IPS-NIHi7 (cell line): ENCODE data around the gene NCF2.
"Not testable (repeated sequence)": the region's sequence is repeated elsewhere in the genome, so short reads cannot be mapped to it uniquely, and the experiment has no call there.

ENCODE experiments used
- DNase-seq: peaks from one replicate; pipeline ENCODE4 v3.0.0; 2012; ENCODE audit warnings: mixed read lengths; ENCODE audit errors: extremely low spot score

The NCF2 gene, protein sequence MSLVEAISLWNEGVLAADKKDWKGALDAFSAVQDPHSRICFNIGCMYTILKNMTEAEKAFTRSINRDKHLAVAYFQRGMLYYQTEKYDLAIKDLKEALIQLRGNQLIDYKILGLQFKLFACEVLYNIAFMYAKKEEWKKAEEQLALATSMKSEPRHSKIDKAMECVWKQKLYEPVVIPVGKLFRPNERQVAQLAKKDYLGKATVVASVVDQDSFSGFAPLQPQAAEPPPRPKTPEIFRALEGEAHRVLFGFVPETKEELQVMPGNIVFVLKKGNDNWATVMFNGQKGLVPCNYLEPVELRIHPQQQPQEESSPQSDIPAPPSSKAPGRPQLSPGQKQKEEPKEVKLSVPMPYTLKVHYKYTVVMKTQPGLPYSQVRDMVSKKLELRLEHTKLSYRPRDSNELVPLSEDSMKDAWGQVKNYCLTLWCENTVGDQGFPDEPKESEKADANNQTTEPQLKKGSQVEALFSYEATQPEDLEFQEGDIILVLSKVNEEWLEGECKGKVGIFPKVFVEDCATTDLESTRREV

DNA sequence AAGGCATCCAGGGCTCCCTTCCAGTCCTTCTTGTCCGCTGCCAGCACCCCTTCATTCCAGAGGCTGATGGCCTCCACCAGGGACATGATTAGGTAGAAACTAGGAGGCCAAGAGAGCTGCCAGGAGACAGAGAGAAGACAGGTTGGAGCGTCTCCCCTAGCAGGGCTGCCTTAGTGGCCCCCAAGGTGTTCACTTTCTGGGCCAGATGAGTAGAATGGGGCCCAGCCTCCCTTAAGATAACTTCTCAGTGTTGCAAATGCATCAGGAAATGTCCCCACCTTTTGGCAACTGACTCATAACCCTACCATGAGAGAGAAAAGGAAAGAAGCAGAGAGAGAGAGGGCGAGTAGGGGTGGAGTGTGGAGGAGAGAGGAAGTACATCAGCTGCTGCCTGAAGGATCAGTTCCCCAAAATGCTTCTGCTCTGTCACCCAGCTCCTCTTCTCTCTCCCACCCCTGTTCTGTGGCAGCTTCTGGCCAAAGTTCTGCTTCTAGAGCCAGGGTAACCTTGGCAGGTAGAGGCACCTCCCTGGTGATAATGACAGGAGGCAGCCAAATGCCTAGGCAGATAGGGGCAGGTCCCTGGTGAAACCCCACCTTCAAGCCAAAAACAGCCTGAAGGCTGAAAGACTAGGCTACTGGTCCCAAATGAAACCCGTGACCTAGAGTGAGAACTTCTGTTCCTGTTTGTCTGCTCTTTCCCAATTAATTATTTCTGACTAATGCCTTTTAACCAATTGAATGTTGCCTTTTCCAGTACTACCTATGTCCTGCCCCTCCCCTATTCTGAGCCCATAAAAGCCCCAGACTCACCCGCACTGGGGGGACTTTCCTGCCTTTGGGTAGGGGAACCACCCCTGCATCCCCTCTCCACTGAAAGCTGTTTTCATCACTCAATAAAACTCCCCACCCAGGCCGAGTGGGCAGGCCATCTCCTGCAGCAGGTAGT lies at the start of gene NCF2:
Gene NCF2, minus strand, starts transcription at position 216 of the 948 bp plus-strand sequence. Its CDS starts 130 bp downstream, at position 86.
- no peak for DNase-seq

DNA sequence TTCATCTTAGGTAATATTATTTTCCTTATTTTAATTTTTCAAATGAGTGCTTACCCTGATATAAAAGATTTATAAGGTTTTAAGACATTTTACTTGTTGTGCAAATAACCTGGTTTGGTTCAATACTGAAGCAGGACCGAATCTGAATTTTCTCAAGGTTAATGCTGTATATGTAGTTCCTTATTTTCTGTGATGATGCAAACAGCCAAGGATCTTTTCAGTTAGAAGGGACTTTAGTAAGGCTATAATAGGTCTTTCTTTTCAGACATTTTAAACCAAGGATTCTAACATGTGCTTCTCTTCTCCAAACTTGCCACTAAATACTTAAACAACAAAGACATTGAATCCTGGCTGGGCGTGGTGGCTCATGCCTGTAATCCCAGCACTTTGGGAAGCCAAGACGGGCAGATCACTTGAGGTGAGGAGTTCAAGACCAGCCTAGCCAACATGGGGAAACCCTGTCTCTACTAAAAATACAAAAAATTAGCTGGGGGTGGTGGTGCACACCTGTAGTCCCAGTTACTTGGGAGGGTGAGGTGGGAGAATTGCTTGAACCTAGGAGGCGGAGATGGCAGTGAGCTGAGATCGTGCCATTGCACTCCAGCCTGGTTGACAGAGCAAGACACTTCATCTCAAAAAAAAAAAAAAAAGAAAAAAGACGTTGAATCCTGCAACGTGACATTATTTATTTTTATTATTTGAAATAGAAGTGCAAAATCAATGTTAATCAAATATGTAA lies 48.6 kb upstream of the NCF2 start:
- DNase-seq, result no peak

DNA sequence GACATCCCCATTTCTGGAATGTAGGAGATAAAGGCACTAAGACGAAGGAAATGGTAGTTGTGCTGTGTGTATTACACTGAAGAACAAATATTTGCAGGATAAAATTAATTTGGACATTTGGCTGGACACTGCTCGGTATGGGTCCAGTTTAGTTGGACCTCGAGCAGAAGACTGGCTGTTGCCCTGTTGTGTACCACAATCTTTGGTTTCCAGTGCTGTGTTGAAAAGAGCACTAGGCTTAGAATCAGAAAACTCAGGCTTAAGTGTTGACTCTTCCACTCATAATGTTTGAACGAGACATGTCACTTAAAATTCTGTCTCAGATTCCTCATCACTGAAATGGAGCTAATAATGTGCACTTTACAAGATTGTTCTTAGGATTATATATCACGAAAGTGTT lies 46.5 kb upstream of the NCF2 start:
- no peak for DNase-seq

DNA sequence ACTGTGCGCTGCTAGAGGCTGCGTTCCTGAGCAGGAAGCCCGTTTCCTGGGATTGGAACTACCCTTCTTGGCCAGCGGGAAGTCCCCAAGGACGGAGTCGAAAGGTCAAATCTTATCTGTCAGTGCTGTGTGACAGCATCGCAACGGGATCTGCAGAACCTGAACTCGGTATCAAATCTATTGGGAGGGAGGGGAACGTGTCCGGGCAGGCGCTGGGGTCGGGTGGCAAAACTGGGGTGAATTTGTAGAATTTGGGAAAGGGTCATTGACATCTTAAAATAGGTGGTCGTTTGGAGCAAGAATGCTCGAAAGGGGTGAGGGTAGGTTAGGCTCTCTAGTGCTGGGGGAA lies 46.0 kb upstream of the NCF2 start:
- no peak for DNase-seq

DNA sequence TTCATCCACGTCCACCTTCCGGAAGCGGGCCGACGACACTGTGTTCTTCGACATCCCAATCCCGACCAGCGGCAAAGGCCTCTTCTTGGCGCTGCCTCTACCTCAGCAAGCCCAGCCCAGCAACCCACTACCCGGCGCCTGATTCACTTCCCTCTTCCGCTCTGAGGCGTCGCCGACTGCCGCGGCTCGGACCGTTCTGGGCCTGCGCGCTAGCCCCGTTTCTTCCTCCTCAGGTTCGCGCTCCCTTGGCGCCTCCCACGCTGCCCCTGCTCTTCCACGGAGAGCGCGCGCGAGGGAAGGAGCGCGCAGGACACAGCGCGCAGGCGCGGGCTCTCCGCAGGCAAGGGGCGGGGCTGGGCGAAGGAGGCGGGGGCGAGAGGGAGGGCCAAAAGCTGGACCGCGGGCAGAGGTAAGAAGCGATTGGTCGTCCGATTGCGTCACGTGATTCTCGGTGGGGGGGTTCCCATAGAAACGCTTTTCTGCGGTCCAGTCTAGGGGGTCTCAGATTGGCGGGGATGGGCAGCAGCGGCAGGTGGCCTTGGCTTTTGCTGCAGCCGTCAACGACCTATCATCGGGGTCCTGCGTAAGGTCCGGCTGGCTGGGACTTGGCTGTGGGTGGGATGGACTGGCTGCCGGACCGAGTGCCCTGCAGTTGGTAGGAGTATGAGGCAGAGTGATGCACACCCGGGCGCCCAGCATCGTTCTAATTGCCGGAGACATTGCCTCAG lies 45.5 kb upstream of the NCF2 start, which contains the start of gene ARPC5:
Gene ARPC5, minus strand, starts transcription at position 178 of the 728 bp plus-strand sequence. Its CDS starts 124 bp downstream, at position 54.
- peak; percentile 94 for DNase-seq

DNA sequence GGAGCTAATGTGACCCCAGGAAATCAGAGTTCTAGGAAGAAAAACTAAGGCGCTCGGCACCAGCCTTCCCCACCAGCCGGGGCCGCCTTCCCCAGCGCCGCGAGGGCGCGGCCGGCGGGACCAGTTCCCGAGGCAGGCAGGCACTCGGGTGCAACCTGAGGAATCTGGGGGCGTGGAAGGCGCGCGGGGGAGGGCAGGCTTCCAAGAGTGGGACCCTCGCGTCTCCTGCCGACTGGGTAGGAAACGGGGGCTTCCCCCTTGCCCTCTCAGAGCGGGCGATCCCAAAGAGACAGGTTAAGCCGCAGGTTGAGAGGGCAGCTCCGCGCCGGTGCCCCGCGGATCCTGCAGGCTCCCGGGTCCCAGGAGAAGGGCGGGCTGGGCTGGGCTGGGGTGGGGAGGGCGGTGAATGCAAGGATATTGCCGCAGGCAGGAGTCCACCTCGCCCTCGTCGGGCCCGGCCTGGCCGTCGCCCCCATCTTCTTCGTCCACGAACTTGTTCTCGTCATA lies 44.9 kb upstream of the NCF2 start:
- DNase-seq, result peak; percentile 39

DNA sequence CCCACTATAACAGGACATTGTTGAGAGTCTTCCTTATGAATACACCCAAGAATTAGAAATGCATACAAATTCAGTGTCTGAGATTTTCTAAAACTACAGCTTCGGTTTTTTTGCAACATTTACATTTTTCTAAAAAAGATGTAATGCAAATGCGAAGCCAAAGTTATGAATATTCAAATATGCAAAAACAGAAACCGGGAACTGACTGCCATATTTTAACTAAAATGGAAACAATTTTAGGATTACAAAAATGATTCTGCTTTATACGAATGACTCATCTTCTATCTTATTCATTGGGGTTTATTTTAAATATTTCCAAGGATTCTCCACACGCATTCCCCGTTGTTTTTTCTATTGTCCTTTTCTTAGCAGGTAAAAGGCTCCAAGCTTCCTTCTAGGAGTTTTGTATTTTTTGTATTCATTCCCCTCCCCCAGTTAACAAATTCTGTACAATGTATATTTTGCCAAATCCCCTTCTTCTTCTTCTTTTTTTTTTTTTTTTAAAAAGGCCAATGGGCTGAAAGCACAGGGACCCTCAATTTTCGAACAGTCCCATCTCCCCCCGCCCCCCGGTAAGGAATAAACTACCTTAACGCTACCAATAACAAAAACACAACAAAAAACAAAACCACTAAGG lies 44.3 kb upstream of the NCF2 start:
- no peak for DNase-seq

DNA sequence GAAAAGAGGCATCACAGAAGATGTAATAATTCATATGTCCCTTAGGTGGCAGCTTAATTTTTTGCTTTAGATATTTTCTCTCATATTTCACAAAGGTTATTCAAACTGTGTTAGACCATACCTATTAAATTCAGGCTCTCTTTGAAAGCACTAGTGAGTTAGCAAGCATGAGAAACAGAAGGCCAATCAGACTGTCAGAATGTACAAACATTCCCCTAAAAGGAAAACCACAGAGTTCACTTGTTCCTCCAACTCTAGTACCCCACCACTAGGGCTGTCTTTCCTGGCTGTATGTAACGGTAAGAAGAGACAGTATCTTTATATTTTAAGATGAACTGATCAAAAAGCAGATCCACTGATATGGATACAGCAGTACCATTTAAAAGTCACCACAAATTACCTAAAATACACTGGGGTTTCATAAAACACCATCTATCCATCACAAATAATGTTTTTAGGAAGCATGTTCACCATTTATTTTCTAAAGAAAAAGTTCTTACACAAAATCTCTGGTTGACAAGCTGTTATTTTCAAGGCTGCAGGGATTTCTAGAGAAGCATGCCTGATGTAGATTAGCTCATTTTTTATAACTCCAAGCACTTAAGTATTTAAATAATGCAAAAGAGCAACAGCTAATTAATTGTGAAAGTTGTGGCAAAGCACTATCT lies 43.6 kb upstream of the NCF2 start:
- DNase-seq, result no peak

DNA sequence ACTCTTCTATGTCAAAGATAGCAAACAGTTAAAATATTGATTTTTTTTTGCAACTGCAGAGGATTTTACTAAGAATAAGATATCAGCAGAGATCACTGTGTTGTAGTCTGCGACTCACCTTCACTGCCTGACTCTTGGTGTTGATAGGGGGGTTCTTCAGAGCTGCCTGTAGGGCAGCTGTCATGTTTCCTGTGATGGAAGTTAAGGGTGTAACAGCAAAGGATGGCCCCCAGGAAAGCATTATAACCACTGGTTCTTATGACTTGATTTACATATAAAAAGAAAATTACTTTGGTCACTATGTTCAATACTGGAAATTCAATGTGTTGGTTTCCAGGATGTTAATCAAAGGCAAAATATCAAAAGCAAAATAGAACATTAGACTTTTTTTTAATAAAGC lies 42.7 kb upstream of the NCF2 start:
- DNase-seq, result no peak

DNA sequence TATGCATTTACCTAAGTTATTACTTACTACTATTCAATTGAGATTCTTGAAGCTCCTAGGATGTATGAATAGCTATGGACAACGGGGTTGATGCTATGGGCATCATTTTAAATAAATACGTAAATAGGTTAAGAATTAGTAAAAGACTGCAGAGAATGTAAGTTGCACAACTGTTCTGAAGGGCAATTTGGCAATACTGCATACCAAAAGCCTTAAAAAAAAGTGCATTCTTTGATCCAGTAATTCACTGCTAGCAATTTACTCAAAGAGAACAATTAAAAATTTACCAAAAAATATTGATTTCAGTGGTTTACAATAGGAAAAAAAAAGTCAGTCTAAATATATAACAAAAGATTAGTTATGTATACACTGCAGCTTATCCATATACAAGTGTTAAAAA lies 41.9 kb upstream of the NCF2 start:
- DNase-seq, result no peak

DNA sequence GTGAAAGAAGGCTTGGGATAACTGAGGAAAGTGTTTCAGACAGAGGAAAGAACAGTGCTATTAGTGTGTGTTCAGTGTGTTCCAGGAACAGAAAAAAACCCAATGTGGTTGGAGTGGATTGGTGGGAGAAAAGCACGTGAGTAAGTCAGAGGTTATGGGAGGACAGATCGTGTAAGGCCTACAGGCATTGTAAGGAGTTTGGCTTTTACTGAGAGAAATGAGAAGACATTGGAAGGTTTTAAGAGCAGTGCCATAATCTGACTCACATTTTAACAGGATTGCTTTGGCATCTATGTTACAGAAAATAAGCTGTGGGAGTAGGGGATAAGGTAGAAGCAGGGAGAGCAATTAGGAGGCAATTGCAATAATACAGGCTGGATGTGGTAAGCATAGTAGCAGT lies 40.5 kb upstream of the NCF2 start:
- DNase-seq, result no peak

DNA sequence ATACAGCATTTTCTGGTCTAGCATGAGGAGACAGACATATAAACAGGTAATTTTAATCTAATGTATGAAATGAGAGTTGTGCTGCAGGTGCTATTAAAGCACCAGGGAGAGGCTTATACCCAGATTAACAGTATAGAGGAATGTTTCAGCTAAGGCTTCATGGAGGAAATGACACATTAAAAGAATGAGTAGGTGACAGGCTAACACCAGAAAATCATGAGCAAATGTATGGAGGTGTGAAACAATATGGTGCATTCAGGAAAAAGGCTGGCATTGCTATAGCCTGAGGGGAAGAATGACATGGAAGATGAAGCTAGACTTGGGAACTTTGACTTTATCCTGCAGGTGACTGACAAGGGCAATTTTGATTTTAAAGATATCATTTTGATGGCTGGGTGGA lies 38.3 kb upstream of the NCF2 start:
- DNase-seq, result no peak

DNA sequence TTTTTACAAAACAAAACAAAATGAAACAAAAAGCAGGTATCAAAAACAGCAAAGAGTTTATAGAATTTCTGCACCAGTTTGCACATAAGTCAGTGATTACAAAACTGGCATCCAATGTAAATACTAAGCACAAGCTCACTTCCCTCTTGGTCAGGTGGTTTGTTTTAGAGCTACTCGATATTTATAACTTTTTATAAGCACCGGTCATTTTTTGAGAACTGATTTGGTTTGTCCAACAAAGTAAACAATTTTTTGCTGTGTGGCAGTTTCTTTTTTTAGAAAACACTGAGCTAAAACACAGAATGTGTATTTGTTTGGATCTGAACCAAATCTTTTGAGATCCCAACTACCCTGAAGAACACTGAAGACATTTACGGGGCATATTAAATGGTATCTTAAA lies 36.0 kb upstream of the NCF2 start:
- not testable (repeated sequence) for DNase-seq

DNA sequence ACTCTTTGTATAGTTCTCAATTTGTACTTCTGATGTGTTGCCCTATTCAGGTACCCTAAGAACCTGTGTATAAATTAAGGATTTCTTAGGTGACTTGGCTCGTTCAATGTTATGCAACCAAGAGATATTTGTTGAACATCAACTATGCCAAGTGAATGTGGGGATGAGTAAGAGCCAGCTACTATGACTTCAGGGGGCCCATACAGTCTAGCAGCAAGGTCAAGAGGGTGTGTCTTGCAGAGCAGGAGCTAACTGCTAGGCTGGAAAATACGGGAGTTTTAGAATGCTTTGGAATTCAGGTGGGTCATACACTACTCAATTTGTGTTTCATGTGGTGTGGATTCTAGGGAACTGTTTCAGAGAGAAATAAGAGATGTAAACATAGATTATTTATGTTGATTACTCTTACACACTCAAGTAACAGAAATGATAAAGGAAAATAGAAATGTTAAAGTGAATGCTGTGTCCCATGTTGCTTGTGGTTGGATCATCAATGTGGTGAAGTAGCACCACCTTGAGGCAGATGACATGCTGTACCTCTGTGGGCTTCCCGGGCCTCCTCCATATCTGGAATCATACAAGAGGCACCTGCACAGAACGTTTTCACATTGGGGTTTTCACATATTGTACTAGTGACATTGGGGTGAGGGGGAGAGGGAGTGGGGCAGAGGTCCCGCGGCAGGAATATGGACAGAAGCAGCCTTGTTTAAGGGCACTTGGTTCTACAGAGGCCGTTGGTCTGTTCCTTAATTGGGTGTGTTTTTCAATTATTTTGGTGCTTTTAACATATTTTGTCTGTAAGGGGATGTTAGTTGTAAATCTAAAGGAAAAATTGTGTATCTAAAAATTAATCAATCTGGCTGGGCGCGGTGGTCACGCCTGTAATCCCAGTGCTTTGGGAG lies 32.9 kb upstream of the NCF2 start:
- peak; percentile 42 for DNase-seq

DNA sequence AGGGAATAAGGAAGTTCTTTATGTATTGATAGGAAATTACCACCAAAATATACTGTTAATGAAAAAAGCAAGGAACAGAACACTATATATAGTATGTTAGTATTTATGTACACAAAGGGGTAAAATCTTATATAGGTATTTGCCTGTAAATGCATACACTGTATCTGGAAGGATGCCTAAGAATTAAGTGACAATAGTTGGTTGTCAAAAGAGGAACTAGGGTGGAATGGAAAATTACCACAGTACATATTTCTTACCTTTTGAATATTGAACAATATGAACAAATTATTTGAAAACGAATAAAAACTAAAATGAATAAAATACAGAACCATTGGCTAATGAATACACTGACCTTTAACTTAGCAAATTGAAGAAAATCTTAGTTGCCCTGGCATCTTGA lies 31.8 kb upstream of the NCF2 start:
- DNase-seq, result no peak

DNA sequence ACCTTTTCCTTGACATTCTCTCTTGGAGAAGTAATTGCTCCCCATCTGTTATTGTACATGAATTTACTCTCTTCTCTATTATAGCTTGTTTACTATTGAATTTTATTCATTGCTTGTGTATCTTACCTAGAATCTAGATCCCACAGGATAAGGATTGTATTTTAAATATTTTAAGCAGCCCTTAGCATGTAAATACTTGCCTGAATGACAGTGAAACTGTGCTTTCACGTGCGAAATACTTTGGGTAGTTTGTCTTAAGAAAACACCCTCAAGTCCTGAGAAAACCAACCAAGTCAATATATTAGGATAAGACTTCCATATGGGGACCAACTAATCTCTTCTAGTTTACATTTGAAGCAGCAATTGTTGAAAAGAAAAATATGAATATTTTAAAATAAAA lies 30.1 kb upstream of the NCF2 start:
- DNase-seq, result no peak

DNA sequence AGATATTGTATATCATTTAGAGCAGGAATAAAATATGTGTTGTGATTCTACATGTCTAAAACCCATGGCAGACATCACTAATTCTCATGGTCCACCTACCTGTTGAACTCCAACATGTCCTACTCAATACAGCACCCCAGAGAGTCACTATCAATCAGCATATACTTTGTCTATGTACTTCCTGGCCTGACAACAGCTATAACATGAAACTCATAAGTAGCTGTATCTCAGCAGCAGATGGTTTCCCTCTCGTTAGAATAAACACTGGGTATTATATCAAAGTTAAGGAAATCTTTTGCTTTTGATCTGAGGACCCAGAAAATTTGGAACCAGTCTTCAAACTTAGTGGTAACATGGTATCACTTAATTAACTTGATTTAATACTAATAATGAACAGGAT lies 29.5 kb upstream of the NCF2 start:
- DNase-seq, result no peak

DNA sequence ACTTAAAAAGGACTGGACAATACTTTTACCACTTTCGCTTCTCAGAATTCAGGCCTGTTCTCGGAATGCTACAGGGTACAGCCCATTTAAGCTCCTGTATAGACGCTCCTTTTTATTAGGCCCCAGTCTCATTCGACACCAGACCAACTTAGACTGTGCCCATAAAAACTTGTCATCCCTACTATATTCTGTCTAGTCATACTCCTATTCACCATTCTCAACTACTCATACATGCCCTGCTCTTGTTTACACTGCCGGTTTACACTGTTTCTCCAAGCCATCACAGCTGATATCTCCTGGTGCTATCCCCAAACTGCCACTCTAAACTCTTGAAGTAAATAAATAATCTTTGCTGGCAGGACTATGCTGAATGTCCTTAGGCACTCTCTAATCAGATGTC lies 27.9 kb upstream of the NCF2 start:
- not testable (repeated sequence) for DNase-seq

DNA sequence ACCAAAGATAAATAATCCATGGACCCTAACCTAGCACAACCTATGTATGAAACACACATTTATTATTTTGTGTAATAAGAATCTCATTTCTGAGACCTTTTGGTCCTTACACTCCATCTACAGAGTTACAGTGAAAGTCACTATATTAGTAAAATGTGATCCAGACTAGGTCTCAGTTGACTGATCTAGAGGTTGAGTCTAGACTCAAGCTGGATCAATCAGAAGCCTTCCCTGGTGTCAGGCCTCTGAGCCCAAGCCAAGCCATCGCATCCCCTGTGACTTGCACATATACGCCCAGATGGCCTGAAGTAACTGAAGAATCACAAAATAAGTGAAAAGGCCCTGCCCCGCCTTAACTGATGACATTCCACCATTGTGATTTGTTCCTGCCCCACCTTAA lies 22.7 kb upstream of the NCF2 start:
- not testable (repeated sequence) for DNase-seq
